OCI-LY1 (cell line): ENCODE data around the gene ST7.
"Not testable (repeated sequence)": the region's sequence is repeated elsewhere in the genome, so short reads cannot be mapped to it uniquely, and the experiment has no call there.

ENCODE experiments used
- H2AFZ ChIP-seq: fragments of 200-600 bp; sonication (generic), shearing (Covaris generic); 2 replicates; pipeline ENCODE4 v1.6.0; 2014; ENCODE audit warnings: antibody characterized with exemption, mild to moderate bottlenecking, low read length
- H3F3A ChIP-seq: fragments of 200-600 bp; sonication (generic), shearing (Covaris generic); 2 replicates; pipeline ENCODE4 v1.6.0; 2014; ENCODE audit warnings: mild to moderate bottlenecking, antibody characterized with exemption, low read length, moderate library complexity; ENCODE audit not compliant: insufficient read depth
- H3K27ac ChIP-seq: fragments of 200-600 bp; sonication (generic); 2 replicates; pipeline ENCODE4 v1.5.1; 2014; ENCODE audit warnings: low read length, mixed run types, mild to moderate bottlenecking, low read depth; ENCODE audit not compliant: poor library complexity, severe bottlenecking
- H3K27me3 ChIP-seq: fragments of 200-600 bp; sonication (generic); 2 replicates; pipeline ENCODE4 v1.6.0; 2014; ENCODE audit warnings: antibody characterized with exemption, mild to moderate bottlenecking, low read length, moderate library complexity; ENCODE audit not compliant: insufficient read depth
- H3K36me3 ChIP-seq: fragments of 200-600 bp; sonication (generic); 2 replicates; pipeline ENCODE4 v1.6.1; 2014; ENCODE audit warnings: mild to moderate bottlenecking, antibody characterized with exemption, low read length, moderate library complexity, mixed read lengths; ENCODE audit not compliant: insufficient read depth
- H3K4me1 ChIP-seq: fragments of 200-600 bp; sonication (generic); 2 replicates; pipeline ENCODE4 v1.5.1; 2014; ENCODE audit warnings: mild to moderate bottlenecking, low read length, moderate library complexity; ENCODE audit not compliant: insufficient read depth, severe bottlenecking
- H3K4me2 ChIP-seq: fragments of 200-600 bp; sonication (generic), shearing (Covaris generic); 2 replicates; pipeline ENCODE4 v1.6.1; 2014; ENCODE audit warnings: low read length
- H3K4me3 ChIP-seq: fragments of 200-600 bp; sonication (generic); 2 replicates; pipeline ENCODE4 v1.5.1; 2014; ENCODE audit warnings: low read length, low read depth, mild to moderate bottlenecking, mixed read lengths; ENCODE audit not compliant: poor library complexity, severe bottlenecking
- H3K79me2 ChIP-seq: fragments of 200-600 bp; shearing (Covaris generic); 2 replicates; pipeline ENCODE4 v1.6.1; 2016; ENCODE audit warnings: mixed run types, low read length, mixed read lengths; ENCODE audit not compliant: insufficient read depth
- H3K9ac ChIP-seq: fragments of 200-600 bp; sonication (generic), shearing (Covaris generic); 2 replicates; pipeline ENCODE4 v1.6.1; 2014; ENCODE audit warnings: mild to moderate bottlenecking, low read length, mixed read lengths
- H3K9me2 ChIP-seq: fragments of 200-600 bp; sonication (generic), shearing (Covaris generic); 2 replicates; pipeline ENCODE4 v1.6.1; 2014; ENCODE audit warnings: low read depth, mild to moderate bottlenecking, low read length, mixed read lengths
- H3K9me3 ChIP-seq: fragments of 200-600 bp; shearing (Covaris generic); 2 replicates; pipeline ENCODE4 v1.6.1; 2014; ENCODE audit warnings: low read length, mixed read lengths
- H4K20me1 ChIP-seq: fragments of 200-600 bp; sonication (generic), shearing (Covaris generic); 2 replicates; pipeline ENCODE4 v1.6.0; 2016; ENCODE audit warnings: mild to moderate bottlenecking, low read length; ENCODE audit not compliant: insufficient read depth
- CTCF ChIP-seq: fragments of 200-600 bp; sonication (generic), shearing (Covaris generic); IDR thresholded peaks from 2 replicates; pipeline ENCODE4 v1.5.1; 2017; ENCODE audit warnings: mild to moderate bottlenecking, antibody characterized with exemption, low read length, moderate library complexity, mixed read lengths
- EZH2 ChIP-seq: fragments of 200-600 bp; sonication (generic), shearing (Covaris generic); IDR thresholded peaks from 2 replicates; pipeline ENCODE4 v1.8.0; 2017; ENCODE audit warnings: borderline replicate concordance, mixed run types, mild to moderate bottlenecking, antibody characterized with exemption, low read length, moderate library complexity, mixed read lengths

Gene ST7

GRCh38 chr7:117241088-117241487 is 287.8 kb downstream of the ST7 start:
- H3K9me3 ChIP-seq, result no peaks in the 10 kb centered on the region
- TF ChIP-seq EZH2 (no peak), CTCF (no peak)
- H3K36me3 ChIP-seq, result no peaks in the 10 kb centered on the region
- no peaks in the 10 kb centered on the region for H3K4me1 ChIP-seq
- no peak overlapping the region for H3K4me2 ChIP-seq
- H3K9me2 ChIP-seq, result no peaks in the 10 kb centered on the region; the same call in 1 of the 2 replicates
- H4K20me1 ChIP-seq, result no peaks in the 10 kb centered on the region
- no peaks in the 10 kb centered on the region for H3F3A ChIP-seq
- H3K9ac ChIP-seq, result no peak overlapping the region
- H2AFZ ChIP-seq, result no peak overlapping the region
- H3K4me3 ChIP-seq, result no peak overlapping the region
- no peaks in the 10 kb centered on the region for H3K27me3 ChIP-seq
- H3K79me2 ChIP-seq, result no peaks in the 10 kb centered on the region
- H3K27ac ChIP-seq, result no peak overlapping the region

DNA sequence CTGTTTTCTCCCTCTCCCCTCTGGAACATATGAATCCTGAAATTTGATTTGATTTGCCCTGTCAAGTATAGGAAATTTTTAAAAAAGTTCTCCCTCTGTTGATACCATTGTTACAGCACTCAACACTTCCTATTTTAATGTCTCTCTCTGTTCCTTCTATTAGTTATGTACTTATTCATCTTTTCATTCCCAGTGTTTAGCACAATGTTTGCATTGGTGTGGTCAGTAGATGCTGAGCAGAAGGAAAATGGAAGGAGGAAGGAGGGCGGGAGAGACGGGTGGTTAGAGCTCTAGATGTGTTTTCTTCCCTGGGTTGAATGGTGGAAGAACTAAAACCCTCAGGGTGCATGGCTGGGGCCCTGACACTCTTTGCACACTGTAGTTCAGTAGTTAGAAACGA is 290.1 kb downstream of the ST7 start:
- no peaks in the 10 kb centered on the region for H3K79me2 ChIP-seq
- no peaks in the 10 kb centered on the region for H3K9me2 ChIP-seq
- no peak overlapping the region for H2AFZ ChIP-seq
- no peaks in the 10 kb centered on the region for H3K4me1 ChIP-seq
- TF ChIP-seq CTCF (no peak), EZH2 (no peak)
- H3K9me3 ChIP-seq, result no peaks in the 10 kb centered on the region
- H3K27ac ChIP-seq, result no peak overlapping the region
- no peaks in the 10 kb centered on the region for H3K27me3 ChIP-seq
- H3K36me3 ChIP-seq, result no peaks in the 10 kb centered on the region
- H3F3A ChIP-seq, result no peaks in the 10 kb centered on the region
- H3K9ac ChIP-seq, result no peak overlapping the region
- no peaks in the 10 kb centered on the region for H4K20me1 ChIP-seq
- H3K4me2 ChIP-seq, result no peak overlapping the region
- no peak overlapping the region for H3K4me3 ChIP-seq

GRCh38 chr7:117245703-117246102 is 292.4 kb downstream of the ST7 start:
- H3K36me3 ChIP-seq, H2AFZ ChIP-seq, H3K27me3 ChIP-seq: not testable (repeated sequence)

GRCh38 chr7:117247809-117248208 is 294.5 kb downstream of the ST7 start:
- H3K4me1 ChIP-seq, result no peaks in the 10 kb centered on the region
- H3K27me3 ChIP-seq, result no peaks in the 10 kb centered on the region
- H4K20me1 ChIP-seq, result no peaks in the 10 kb centered on the region
- no peak overlapping the region for H3K9ac ChIP-seq
- no peaks in the 10 kb centered on the region for H3K36me3 ChIP-seq
- H3K9me2 ChIP-seq, result no peaks in the 10 kb centered on the region
- H3K4me3 ChIP-seq, result no peak overlapping the region
- no peaks in the 10 kb centered on the region for H3K9me3 ChIP-seq
- no peaks in the 10 kb centered on the region for H3F3A ChIP-seq
- no peak for TF ChIP-seq CTCF
- TF ChIP-seq EZH2, result no peak
- no peak overlapping the region for H3K4me2 ChIP-seq
- H3K79me2 ChIP-seq, result no peaks in the 10 kb centered on the region
- no peak overlapping the region for H2AFZ ChIP-seq
- H3K27ac ChIP-seq, result no peak overlapping the region

More at GRCh38 chr7:117245703-117246102, 292.4 kb downstream of the ST7 start:
- not testable (repeated sequence) for H3K9me2 ChIP-seq, H3F3A ChIP-seq, H3K9me3 ChIP-seq, H3K79me2 ChIP-seq, H3K4me1 ChIP-seq, H3K9ac ChIP-seq, H3K4me3 ChIP-seq, H4K20me1 ChIP-seq, H3K27ac ChIP-seq, H3K4me2 ChIP-seq
